Liver (tissue), 3 donors: ENCODE data around the gene CPA1.

Experiments
- CTCF ChIP-seq: fragments of 150-350 bp; IDR thresholded peaks from 2 replicates; pipeline ENCODE4 v1.5.1; 2017; ENCODE audit warnings: improper control_type of control experiment, low read depth, low read length; ENCODE audit not compliant: missing input control
- HNF4A ChIP-seq, 2 donors: conservative IDR thresholded peaks; 2 replicates each; pipeline ENCODE4 v1.6.1; 2016; ENCODE audit warnings: antibody characterized with exemption in 2 of 2, mild to moderate bottlenecking in 2 of 2
- RAD21 ChIP-seq, 2 donors: IDR thresholded peaks; 2 replicates each; pipeline ENCODE4 v1.6.1; 2016; ENCODE audit warnings: antibody characterized with exemption in 2 of 2, mild to moderate bottlenecking in 2 of 2
- REST ChIP-seq: IDR thresholded peaks from 2 replicates; pipeline ENCODE4 v1.6.1; 2016; ENCODE audit warnings: antibody characterized with exemption, mild to moderate bottlenecking
- donor health status: healthy.
- donor health status: healthy.

- no peak for TF ChIP-seq CTCF
- TF ChIP-seq HNF4A (conservative IDR thresholded peaks at IDR 0.05) = no peak
- no peak for TF ChIP-seq REST
- TF ChIP-seq RAD21 (IDR thresholded peaks at IDR 0.05) = no peak
Observed at GRCh38 chr7:130429019-130429418, 48.7 kb downstream of the CPA1 start.
